PC-3 (cell line): ENCODE measurements around the gene METAP1. TPM values are rescaled to one million over a fixed set of nuclear protein-coding genes. Genes with fewer than 3 reads are reported as not detected.

Experiments
- ATAC-seq: fragments of 200-7000 bp; cut with Tn5 transposase; 2 replicates; pipeline ENCODE4 v1.9.1; 2020; ENCODE audit warnings: mild to moderate bottlenecking, moderate library complexity
- BruUV-seq: library from RNA; stranded (reverse); fragments of 400-500 nt; replicated peaks from 2 replicates; lab custom pipeline; 2021; lab: Mats Ljungman, UMichigan
- CTCF ChIA-PET: fragments of 300-600 bp; sonication (Branson Sonifier 250); formaldehyde crosslinking; loops from one replicate; lab custom pipeline; 2022; ENCODE audit warnings: antibody characterized with exemption; lab: Charles Lee
- POLR2A ChIA-PET: fragments of 300-600 bp; sonication (Branson Sonifier 250); formaldehyde crosslinking; loops from one replicate; lab custom pipeline; 2022; ENCODE audit warnings: antibody characterized with exemption; ENCODE audit not compliant: unreplicated experiment; lab: Charles Lee
- DNase-seq: peaks from one replicate; pipeline ENCODE4 v3.0.0-alpha.2; 2015
- H2AFZ ChIP-seq: fragments of 300-600 bp; sonication (generic); 2 replicates; pipeline ENCODE4 v1.6.0; 2016; ENCODE audit warnings: antibody characterized with exemption, low read length
- H3F3A ChIP-seq: fragments of 300-600 bp; sonication (generic); one replicate; pipeline ENCODE4 v1.6.0; 2017; ENCODE audit warnings: antibody characterized with exemption, low read length, control low read depth, mild to moderate bottlenecking; ENCODE audit not compliant: unreplicated experiment
- H3K27ac ChIP-seq: fragments of 300-600 bp; sonication (generic); 2 replicates; pipeline ENCODE4 v1.5.1; 2016; ENCODE audit warnings: mild to moderate bottlenecking, low read length
- H3K27me3 ChIP-seq: fragments of 300-600 bp; sonication (generic); 2 replicates; pipeline ENCODE4 v1.6.1; 2016; ENCODE audit warnings: low read length, mixed read lengths
- H3K36me3 ChIP-seq: fragments of 300-600 bp; sonication (generic); 2 replicates; pipeline ENCODE4 v1.6.1; 2016; ENCODE audit warnings: low read depth, mixed run types, low read length, mixed read lengths
- H3K4me1 ChIP-seq: fragments of 300-600 bp; sonication (generic); 2 replicates; pipeline ENCODE4 v1.5.1; 2016; ENCODE audit warnings: low read length; ENCODE audit not compliant: insufficient read depth
- H3K4me2 ChIP-seq: fragments of 300-600 bp; sonication (generic); 2 replicates; pipeline ENCODE4 v1.6.0; 2016; ENCODE audit warnings: low read length
- H3K4me3 ChIP-seq: fragments of 300-600 bp; sonication (generic); 2 replicates; pipeline ENCODE4 v1.5.1; 2016; ENCODE audit warnings: mild to moderate bottlenecking, low read length, mixed read lengths
- H3K79me2 ChIP-seq: fragments of 300-600 bp; sonication (generic); 2 replicates; pipeline ENCODE4 v1.6.1; 2017; ENCODE audit warnings: low read length, mixed read lengths
- H3K9ac ChIP-seq: fragments of 300-600 bp; sonication (generic); 2 replicates; pipeline ENCODE4 v1.6.0; 2016; ENCODE audit warnings: mild to moderate bottlenecking, low read length
- H3K9me2 ChIP-seq: fragments of 300-600 bp; sonication (generic); replicated peaks from 2 replicates; pipeline ENCODE4 v1.6.1; 2016; ENCODE audit warnings: mixed run types, low read length, mixed read lengths
- H3K9me3 ChIP-seq: fragments of 300-600 bp; sonication (generic); 2 replicates; pipeline ENCODE4 v1.6.1; 2016; ENCODE audit warnings: low read length, mixed read lengths
- H4K20me1 ChIP-seq: fragments of 300-600 bp; sonication (generic); 2 replicates; pipeline ENCODE4 v1.6.1; 2016; ENCODE audit warnings: low read length, mixed read lengths
- CTCF ChIP-seq: fragments of 300-600 bp; sonication (generic); conservative IDR thresholded peaks from 2 replicates; pipeline ENCODE4 v1.5.1; 2017; ENCODE audit warnings: antibody characterized with exemption, low read depth, mild to moderate bottlenecking, low read length
- EZH2 ChIP-seq: fragments of 300-600 bp; sonication (generic); IDR thresholded peaks from one replicate; pipeline ENCODE4 v1.6.1; 2017; ENCODE audit warnings: antibody characterized with exemption, mild to moderate bottlenecking, low read length; ENCODE audit not compliant: unreplicated experiment
- EZH2phosphoT487 ChIP-seq: fragments of 300-600 bp; sonication (generic); IDR thresholded peaks from 2 replicates; pipeline ENCODE4 v1.6.1; 2018; ENCODE audit warnings: mild to moderate bottlenecking, antibody characterized with exemption, low read length, borderline replicate concordance
- intact Hi-C: fragments of 100-400 bp; cut with micrococcal nuclease; formaldehyde crosslinking; loops from 2 replicates; pipeline ENCODE4 v1.9.0; 2023
- total RNA-seq: library from RNA; depleted of rRNA; stranded (reverse); fragments of >200 nt; gene quantifications from 2 replicates; pipeline ENCODE4 v1.2.3, GENCODE V29; 2014

METAP1 gene
- total RNA-seq, 1 experiment from 2014 or later, result 53.9 TPM

- TSS peak; percentile 53 for BruUV-seq
- ATAC-seq (no peak), DNase-seq (no peak)
- peaks cover 40% of the 10 kb centered on the region for H3K79me2 ChIP-seq
- no peaks in the 10 kb centered on the region; the same call in 1 of the 2 replicates for H3K36me3 ChIP-seq
- peaks cover 21% of the 10 kb centered on the region for H4K20me1 ChIP-seq
- H3K9me3 ChIP-seq, result no peaks in the 10 kb centered on the region
- peak overlapping the region; percentile 97 for H2AFZ ChIP-seq
- peak overlapping the region; percentile 64 for H3K9ac ChIP-seq
- intact Hi-C loops, result loop anchor here (1.0 kb wide), 4 partner anchors 55 to 411 kb away; partner anchors contain the start of gene ADH5
- no peaks in the 10 kb centered on the region for H3F3A ChIP-seq
- peak overlapping the region; percentile 78 for H3K4me3 ChIP-seq
- ChIA-PET CTCF (interaction anchor here (0.5 to 2.7 kb wide), 7 partner anchors 35 to 469 kb away, joined by 3 to 28 read pairs (median 5); partner anchors contain the start of gene ADH5), POLR2A (interaction anchor here (0.6 kb wide), 2 partner anchors 12 to 65 kb away, joined by 3 to 4 read pairs; no protein-coding TSS in a partner anchor)
- no peaks in the 10 kb centered on the region for H3K9me2 ChIP-seq
- peak overlapping the region; percentile 92 for H3K4me2 ChIP-seq
- peaks cover 14% of the 10 kb centered on the region for H3K4me1 ChIP-seq
- H3K27me3 ChIP-seq, result no peaks in the 10 kb centered on the region
- TF ChIP-seq EZH2phosphoT487 (no peak), EZH2 (no peak), CTCF (no peak)
- H3K27ac ChIP-seq, result peak overlapping the region; percentile 35; the same call in 1 of the 2 replicates
These were observed 893 bp upstream of the METAP1 start for GRCh38 chr4:98994474-98995182.

- Histone ChIP-seq H3F3A (no peaks in the 10 kb centered on the region), H3K36me3 (no peaks in the 10 kb centered on the region; the same call in 1 of the 2 replicates), H3K4me2 (peak overlapping the region; percentile 86), H3K4me3 (peak overlapping the region; percentile 94), H3K79me2 (peaks cover 56% of the 10 kb centered on the region), H4K20me1 (peaks cover 33% of the 10 kb centered on the region), H2AFZ (peak overlapping the region; percentile 87), H3K9me2 (no peaks in the 10 kb centered on the region), H3K27me3 (no peaks in the 10 kb centered on the region), H3K9me3 (no peaks in the 10 kb centered on the region), H3K9ac (peak overlapping the region; percentile 84), H3K27ac (peak overlapping the region; percentile 56), H3K4me1 (peaks cover 20% of the 10 kb centered on the region)
- DNase-seq (peak; percentile 37), ATAC-seq (peak; percentile 11)
- ChIA-PET POLR2A (no interaction called here), CTCF (interaction anchor here (1.2 to 2.7 kb wide), 2 partner anchors 60 to 409 kb away, joined by 4 to 28 read pairs; no protein-coding TSS in a partner anchor)
- intact Hi-C loops, result no loop called here
- BruUV-seq, result no TSS peak
- TF ChIP-seq CTCF (no peak), EZH2phosphoT487 (no peak), EZH2 (no peak)
These were observed 689 bp downstream of the METAP1 start for GRCh38 chr4:98996056-98996764.
